Activated CD4-positive, alpha-beta T cell treated with anti-CD3 and anti-CD28 coated beads, Interleukin-2, amount 50 U/mL, for 4 hours (primary cell): ENCODE results near the gene PBX1.
A peak's percentile ranks its signal among the peaks of the same experiment; 100 is the strongest.
"Not testable (repeated sequence)": the region's sequence is repeated elsewhere in the genome, so short reads cannot be mapped to it uniquely, and the experiment has no call there.

Experiments used
- DNase-seq, 2 experiments: peaks; one replicate each; pipeline ENCODE4 v3.0.0-alpha.2; 2020

PBX1 gene

DNA sequence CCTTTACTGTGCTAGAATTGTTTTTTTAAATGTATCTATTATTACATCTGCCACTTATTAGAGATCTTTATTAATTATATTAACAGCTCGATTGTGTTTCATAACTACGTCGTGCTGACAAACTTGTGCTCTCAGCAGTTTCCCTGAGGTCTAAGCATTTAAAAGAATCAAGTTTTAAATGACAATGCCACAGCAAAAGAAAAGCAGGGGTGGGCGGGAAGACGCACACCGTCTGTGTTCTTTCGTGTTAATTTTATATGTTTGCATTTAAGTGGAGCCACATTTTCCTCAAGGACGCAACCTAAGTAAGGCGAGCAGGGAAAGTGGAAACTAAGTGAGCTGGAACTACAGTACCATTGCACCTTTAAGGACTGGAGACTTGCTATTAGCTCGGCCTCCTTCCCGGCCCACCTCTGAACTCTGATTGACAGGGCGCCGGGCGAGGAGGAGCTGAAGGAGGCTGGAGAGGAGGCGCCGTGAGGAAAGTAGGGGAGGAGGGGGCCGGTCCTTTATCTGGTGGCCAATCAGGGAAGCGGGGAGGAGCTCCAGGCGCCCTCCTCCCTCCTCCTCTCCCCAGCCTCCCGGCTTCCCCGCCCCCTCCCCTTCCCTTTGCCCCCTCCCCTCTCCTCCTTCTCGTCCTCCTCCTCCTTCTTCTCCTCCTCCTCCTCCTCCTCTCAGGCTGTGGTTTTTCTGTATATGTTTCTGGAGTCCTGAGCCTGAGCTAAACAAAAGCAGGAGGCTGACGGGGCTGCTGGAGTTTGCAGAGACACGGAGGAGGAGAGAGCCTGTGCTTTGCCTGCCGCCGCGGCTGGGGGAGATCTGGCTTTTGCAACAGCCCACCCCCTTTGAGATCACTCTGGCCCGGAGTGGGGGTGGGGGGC, at the start of gene PBX1:
Gene PBX1 (plus strand): TSS at position 724 of the 881 bp plus-strand sequence.
- DNase-seq: peak; percentile 29 to 37

DNA sequence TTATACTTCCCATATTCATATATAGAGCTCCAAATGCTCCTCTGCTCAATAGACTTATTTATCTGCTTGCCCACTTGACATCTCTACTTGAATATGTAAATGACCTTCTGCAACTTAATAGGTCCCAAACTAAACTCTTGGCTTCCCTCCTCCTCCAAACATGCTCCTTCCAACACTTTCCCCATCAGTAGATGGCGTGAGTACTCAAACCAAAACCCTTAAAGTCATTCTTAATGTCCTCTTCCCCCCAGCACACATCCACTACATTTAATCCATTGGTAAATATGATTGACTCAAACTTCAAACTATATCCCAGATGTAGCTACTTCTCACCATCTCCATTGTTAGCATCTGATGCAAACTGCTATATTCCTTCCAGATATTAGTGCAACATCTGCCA, 48.5 kb upstream of the PBX1 start:
- no peak for DNase-seq

DNA sequence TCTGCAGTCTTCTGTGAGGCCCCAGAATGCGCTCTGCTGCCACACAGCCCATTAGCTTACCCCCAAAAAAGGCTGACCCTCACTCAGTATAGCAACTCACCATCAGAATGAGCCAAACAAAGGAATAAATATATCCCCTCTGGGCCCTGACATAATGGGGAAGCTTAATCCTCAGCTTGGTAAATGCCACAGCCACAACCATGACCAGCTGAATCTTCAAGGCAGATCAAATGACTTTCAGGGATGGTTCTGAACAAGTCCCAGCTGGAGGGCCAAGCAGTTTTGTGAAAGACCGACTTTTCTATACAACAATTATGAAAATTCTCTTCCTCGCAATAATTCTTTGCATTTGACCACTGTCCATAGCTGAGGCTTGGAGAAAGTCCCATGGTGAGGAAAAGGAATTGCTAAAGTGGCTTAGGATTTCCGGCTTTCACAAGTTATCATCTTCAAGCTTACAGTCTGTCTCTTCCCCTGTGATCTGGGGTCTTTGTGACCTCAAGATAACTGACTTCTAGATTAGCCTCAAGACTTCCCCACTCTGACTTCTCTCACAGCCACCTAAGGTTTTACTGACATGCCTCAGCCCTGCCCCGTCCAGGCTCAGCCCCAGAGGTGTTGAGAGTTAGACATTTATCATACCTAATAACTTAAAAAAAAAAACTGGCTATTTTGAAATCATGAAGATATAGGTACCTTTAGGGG, 47.8 kb upstream of the PBX1 start:
- no peak for DNase-seq

DNA sequence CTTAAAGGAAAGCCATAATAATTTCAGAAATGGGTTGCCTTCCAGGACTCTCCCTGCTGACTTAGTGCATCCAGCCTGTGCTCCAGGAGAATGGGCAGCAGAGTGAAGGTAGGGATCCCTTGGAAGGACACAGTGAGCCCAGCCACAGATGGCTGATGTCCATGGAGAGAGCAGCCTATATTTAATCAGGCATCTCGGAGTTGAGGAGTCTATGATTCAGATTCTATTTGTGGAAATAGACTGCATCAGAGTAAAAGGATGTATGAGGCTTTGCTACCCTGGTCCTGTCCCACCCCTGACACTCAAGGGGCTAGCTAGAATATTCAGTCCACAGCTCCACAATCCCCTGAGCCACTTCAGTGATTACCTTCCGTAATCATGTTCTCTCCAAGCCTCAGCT, 43.8 kb upstream of the PBX1 start:
- DNase-seq: no peak

DNA sequence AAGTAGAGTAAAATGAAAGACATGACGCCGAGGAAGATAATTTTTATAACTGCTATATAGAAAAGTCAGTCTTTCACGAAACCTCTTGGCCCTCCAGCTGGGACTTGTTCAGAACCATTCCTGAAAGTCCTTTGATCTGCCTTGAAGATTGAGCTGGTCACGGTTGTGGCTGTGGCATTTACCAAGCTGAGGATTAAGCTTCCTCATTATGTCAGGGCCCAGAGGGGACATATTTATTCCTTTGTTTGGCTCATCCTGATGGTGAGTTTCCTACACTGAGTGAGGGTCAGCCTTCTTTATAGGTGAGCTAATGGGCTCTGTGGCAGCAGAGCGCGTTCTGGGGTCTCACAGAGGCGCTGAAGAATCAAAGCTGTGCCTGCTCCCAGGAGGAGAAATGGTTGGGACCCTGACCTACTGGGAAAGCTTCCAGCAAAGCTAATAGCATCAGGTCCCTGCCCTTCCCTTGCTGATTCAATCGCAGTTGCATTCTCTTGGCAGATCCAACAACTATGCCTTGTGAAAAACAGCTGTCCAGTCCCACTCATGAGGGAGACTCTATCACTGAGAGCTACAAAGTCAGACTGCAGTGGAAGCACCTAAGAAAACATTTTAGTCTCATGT, 43.2 kb upstream of the PBX1 start:
- no peak for DNase-seq

DNA sequence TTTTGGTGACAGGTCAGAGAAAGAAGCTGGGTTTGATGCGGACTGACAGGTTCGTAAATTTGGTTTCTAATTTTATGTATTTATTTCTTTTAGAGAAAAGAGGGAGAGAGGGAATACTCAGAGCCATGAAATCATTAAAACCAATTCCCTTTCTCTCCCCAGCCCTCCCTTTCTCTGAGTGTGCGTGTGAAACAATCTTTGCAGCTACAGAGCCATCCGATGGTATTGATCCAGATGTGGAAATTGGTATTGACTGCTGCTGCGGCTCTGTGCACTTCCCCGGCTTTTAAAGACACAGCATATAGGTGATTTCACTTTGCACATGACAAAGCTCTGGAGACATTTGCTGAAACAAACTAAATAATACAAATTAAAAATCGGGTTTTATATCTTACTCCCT, 42.4 kb upstream of the PBX1 start:
- no peak for DNase-seq

DNA sequence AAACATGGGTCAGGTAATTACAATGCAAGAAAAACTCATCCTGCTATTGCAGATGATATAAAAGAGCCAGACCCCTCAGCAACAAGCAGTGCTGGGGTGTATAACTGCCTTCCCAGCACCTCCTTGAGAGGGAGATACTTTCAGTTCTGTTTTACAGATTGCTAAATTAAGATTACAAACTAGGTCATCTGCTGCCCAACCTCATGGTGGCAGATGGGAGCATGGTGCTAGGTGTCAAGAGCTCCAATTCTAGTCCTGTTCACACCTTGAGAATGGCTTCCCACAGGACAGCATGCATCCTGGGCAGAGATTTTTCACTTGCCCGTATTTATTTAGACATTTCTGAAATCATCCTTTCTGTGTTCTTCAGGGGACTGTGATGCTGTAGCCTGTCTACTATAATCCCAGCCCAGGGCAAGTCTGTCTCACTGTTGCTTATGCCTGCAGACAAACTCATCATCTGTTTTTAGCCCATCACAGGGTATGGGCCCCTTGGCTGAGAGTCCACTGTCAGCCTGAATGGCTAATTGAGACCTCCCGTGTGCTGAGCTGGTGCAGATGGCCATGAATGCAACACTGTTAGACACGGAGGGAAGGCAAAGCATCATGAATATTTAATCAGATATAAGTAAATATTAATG, 40.2 kb upstream of the PBX1 start:
- DNase-seq: no peak

DNA sequence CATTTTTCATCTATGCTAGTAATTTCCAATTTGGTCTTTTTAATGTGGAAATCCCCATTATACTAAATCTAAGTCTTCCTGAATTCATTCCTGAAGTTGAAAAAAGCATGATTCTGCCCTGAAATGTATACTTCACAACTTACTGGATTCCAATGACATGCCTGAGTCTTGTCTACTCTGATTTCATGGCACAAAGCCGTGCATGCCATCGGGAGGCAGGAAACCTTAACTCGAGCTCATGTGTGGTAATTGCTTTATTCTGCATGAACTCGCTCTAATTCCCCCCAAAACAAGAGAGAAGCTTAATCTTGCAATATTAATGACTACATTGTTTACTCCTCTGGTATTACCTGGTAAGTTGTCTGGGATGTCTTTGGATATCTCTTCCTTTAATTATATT, 39.6 kb upstream of the PBX1 start:
- no peak for DNase-seq

DNA sequence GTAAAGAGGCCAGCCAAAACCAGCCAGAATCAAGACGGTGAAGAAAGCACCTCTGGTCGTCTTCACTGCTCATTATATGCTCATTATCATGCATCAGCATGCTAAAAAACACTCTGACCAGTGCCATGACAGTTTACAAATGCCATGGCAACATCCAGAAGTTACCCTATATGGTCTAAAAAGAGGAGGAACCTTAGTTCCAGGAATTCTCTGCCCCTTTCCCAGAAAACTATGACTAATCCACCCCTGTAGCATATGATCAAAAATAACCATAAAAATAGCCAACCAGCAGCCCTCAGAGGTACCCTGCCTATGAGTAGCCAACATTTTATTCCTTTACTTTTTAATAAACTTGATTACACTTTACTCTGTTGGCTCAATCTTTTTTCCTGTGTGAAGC, 34.2 kb upstream of the PBX1 start:
- no peak for DNase-seq

DNA sequence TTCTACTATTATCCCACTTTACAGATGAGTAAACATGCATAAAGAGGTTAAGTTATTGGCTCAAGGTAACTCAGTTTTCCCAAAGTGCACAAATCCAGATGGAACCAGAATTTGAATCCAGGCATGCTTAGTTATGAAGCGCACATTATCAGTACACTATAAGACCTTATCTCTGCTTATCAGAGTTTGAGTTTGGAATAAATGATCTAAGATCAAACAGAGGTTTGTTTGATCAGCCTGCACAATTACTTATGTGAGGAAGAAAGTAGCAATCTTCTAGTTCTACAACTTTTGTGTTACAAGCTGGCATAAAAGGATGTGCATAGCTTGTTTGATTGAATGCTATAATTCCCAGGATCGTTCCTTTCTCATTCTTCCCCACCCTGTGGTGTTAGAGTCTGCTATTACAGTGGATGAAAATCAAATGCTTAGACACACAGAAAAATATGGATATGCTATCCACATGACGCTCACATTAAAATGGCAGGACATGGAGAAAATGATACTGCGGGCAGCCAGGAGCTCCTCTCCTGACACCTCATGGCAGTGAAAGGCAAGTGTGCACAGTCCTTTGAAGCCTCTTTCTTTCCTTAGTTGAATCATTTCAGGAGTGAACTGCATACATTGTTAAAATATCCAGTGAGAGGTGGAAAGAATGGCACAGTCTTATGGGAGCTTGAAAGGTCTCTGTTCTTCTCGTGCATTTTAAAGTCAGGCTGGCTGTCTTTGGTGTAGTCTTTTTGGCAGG, 23.9 kb upstream of the PBX1 start:
- no peak for DNase-seq

DNA sequence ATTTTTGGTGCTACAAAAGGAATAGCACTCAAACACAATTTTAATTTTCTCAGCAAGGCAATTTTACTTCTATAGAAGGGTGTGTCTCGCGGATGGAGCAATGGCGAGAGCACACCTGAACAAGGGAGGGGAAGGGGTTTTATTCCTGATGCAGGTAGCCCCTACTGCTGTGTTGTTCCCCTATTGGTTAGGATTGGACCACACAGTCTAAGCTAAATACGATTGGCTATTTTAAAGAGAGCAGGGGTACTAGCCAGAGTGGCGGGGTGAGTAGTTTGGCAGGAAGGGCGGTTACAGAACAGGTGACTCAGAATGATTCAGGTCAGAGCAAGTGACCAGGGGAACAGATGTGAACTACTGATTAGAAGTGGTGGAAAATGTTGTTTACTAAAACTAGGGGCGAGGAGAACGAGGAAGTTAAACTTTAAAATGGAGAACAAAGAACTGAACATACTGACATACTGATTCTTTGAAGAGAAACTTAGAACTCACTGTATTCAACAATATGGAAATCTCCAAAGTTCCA, 6.5 kb upstream of the PBX1 start:
- not testable (repeated sequence) for DNase-seq

DNA sequence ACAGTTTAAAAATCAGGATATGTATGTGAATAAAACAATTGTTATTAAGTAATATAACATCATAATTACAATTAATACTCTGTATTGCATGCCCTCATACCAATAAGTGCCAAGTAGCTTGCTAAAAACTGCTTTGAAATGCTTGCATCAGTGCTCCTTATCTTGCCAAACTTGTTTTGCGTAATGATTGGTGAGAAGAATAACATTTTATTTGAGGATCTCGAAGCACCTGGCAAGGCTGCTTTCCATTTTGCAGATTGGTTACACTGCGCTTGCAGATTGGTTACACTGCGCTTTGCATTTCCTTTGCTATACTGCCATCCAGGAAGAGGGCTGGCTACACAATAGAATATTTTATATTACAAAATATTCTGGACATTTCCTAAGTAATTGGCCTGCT, 1.7 kb upstream of the PBX1 start:
- DNase-seq: no peak

DNA sequence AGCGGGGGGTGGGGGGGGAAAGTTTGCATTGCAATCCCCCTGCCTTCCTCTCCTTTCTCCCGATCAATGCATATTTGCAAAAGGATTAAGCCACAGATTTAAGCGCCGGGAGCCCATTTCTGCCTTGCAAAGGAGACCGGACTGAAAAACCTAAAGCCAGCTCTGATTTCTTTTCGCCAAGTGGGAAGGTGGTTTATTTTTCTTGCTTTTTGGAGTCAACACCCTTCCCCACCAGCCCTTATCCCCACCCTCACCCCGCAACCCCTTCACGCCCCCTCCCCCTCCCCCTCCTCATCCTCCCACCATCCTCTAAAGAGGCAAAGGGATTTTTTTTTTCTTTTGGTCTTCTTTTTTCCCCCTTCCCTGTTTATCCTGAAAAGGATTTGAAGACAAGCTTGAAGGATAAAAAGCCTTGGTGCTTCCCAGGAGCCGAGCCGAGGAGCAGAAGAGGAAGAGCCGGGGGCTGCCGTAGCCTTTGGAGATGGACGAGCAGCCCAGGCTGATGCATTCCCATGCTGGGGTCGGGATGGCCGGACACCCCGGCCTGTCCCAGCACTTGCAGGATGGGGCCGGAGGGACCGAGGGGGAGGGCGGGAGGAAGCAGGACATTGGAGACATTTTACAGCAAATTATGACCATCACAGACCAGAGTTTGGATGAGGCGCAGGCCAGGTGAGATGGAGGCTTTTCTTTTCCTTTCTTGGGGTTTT, 513 bp downstream of the PBX1 start:
- DNase-seq: no peak

DNA sequence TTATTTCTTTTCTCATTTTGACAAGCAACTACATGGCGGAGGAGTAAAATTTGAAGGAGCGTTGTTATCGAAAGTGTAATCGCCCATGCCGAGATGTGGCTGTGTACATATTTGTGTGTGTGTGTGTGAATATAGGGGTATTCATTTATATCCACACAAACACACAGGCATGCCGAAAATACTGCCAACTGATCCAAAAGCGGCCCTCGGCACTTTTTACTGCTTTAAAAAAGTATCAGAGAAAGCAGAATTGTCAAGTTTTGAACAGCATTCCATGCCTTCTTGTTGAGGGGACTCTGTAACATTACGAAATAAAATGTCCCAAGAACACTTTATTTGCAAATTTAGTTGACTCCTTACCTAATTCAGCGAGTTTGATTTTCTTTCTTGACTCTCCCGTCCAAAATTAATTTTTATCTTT, 1.1 kb downstream of the PBX1 start:
- no peak for DNase-seq

DNA sequence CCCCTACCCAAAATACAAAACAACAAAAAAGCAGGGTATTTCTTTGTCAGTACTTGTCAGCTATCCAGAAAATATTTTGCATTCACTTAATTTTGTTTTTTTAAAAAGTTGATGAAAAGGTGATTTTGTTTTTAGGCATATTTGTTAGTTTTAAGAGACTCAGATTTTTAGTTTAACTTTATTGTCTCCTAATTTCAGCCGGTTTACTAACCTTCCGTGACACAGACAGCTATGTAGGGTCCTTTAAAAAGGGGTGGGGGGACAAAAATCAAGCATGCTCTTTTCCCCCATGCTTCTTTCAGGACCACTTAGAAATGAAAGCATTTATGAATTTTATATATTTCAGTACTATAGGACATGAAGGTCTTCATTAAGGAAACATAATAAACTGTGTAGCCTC, 1.6 kb downstream of the PBX1 start:
- DNase-seq: no peak

DNA sequence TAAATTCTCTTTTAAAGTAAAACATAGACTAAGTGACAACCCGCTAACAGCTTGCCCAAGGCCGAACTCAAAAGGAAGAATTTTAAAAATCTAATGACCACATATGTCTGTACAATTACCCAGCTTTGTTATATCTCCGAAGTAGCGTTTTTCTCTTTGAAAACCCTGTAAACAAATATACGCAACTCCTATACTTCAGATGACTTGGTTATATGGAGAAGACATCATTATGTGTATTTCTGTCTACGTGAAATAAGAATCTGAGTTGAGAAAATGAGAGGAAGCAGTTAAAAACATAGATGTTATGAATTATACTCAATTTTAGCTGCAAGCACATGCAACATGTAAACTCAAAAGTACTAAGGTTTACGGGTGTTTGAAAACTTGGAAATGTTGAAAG, 2.0 kb downstream of the PBX1 start:
- DNase-seq: no peak

DNA sequence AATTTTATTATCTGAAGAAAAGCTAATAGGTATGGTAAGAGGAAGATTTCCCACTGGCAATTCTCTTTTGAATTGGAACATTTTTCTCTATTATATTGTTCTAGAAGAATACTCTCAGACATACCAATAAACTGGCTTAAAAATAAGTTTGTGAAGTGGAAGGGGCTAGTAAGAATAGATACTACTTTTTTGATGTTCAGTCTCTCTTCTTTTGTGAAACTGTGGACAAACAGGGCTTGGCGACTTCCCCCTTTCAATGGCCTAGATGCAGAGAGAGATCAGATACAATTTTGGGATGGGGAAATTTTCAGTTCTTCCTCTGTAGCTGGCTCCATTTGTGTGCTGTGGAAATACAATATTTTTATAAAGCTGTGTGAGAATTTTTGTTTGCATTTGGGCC, 2.5 kb downstream of the PBX1 start:
- DNase-seq: no peak

DNA sequence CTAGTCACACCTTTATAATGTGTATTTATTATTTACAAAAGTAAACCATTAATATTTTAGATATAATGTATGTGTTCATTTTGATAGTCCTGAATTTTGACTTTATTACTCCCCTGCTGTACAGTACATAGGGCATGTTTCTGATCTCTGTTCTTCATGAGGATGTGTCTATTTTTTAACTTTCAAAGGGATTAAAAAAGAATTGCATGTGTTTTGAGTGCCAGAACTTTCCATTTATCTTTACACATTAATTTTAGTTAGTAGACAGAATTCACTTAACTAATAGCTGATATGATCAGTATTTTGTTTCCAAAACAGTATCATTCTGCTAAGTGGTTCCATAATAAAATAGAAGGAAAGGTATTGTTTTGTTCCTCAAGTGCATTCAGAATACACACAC, 3.1 kb downstream of the PBX1 start:
- DNase-seq: no peak

DNA sequence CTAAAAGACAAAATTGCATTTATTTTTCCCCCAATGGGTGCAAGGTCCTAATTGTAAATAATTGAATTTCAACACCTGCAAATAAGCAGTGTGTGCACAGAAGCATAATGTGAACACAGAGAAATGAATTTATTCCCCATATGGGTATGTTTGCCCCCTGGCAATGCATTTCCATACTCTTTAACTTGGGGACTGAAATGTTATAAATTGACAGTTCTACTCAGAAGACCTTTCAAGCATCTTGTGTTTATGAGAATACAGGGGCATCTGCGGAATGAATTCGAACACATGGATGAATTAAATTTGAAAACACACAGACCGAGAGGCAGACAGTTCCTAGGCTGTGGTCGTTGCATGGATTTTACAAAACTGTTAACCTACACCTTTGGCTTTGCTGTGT, 3.5 kb downstream of the PBX1 start:
- DNase-seq: no peak

DNA sequence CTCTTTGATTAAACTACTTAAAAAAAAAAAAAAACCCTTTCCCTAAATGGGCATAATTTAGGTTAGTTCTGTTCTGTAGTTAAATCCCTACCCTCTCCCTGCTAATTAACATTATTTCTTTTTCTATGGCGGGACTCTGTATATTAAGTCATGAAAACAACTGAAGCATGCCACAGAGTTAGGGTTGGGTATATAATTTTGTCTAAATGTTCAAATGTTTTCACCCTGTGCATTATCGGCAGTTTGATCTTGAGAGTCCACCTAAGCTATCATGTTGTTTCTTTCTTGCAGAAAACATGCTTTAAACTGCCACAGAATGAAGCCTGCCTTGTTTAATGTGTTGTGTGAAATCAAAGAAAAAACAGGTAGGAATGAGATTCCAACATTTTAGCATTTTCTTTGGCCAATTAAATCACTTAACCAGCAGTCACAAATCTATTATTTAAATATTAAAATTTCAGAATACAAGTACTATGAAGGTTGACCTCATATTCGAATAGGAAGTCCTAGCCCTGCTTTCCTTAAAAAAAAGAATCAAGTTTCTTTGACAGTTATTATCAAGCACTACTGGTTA, 4.0 kb downstream of the PBX1 start:
- DNase-seq: no peak

DNA sequence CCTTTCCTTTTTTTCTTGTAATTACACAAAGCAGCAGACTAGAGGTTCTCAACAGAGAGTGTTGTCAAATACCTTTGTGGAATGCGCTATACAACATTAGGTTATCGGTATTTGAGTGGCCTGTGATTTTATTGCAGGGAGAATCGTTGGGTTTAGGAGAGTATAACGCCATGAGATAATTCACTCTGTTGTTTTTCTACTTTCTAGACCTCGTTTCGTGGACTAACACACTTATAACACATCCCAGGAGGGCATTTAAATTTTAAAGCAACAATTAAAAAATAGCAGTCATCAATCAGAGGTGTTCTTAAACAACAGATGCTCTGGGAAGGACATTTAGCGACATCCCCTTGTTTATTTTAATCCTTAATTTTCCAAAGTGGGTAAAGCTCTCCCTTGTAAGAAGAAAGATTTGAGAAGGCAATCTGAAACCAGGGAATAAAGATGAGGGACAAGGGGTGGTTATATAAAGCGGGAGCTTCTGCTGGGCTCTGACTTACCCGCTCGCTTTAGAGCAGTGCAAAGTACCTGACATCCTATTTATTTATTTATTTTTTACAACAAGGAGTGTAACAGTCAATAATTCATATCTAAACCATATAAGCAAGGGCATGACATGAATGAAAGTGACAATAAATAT, 4.9 kb downstream of the PBX1 start:
- DNase-seq: no peak
